IPS-18a (cell line): ENCODE measurements around the gene SLC7A4.

Experiments
- H3K27ac ChIP-seq: one replicate; pipeline ENCODE4 v1.5.1; 2013; ENCODE audit warnings: low read length
- H3K27me3 ChIP-seq: one replicate; pipeline ENCODE4 v1.6.1; 2013; ENCODE audit warnings: mild to moderate bottlenecking, low read length; ENCODE audit not compliant: control insufficient read depth, insufficient read depth
- H3K36me3 ChIP-seq: one replicate; pipeline ENCODE4 v1.6.1; 2013; ENCODE audit warnings: low read depth, low read length; ENCODE audit not compliant: control insufficient read depth
- H3K4me1 ChIP-seq: one replicate; pipeline ENCODE4 v1.6.1; 2013; ENCODE audit warnings: low read depth, low read length; ENCODE audit not compliant: control insufficient read depth
- H3K4me3 ChIP-seq: one replicate; pipeline ENCODE4 v1.5.1; 2013; ENCODE audit warnings: low read length
- H3K9ac ChIP-seq: one replicate; pipeline ENCODE4 v1.6.1; 2013; ENCODE audit warnings: mild to moderate bottlenecking, low read length, moderate library complexity
- H3K9me3 ChIP-seq: one replicate; pipeline ENCODE4 v1.6.1; 2013; ENCODE audit warnings: low read depth, low read length; ENCODE audit not compliant: control insufficient read depth

The SLC7A4 gene

GRCh38 chr22:20980938-20981722, 51.2 kb downstream of the SLC7A4 start:
- H3K4me3 ChIP-seq: peak overlapping the region; percentile 79
- peaks cover 7% of the 10 kb centered on the region for H3K9me3 ChIP-seq
- H3K36me3 ChIP-seq: peaks cover 5% of the 10 kb centered on the region
- H3K27me3 ChIP-seq: peaks cover 13% of the 10 kb centered on the region
- peak overlapping the region; percentile 30 for H3K27ac ChIP-seq
- peaks cover 10% of the 10 kb centered on the region for H3K4me1 ChIP-seq
- H3K9ac ChIP-seq: peak overlapping the region; percentile 75

- Histone ChIP-seq H3K4me1 (peaks cover 10% of the 10 kb centered on the region), H3K4me3 (no peak overlapping the region), H3K9me3 (peaks cover 7% of the 10 kb centered on the region), H3K27me3 (peaks cover 13% of the 10 kb centered on the region), H3K27ac (no peak overlapping the region), H3K9ac (no peak overlapping the region), H3K36me3 (peaks cover under 1% of the 10 kb centered on the region)
These were observed 51.8 kb downstream of the SLC7A4 start for GRCh38 chr22:20980523-20980922.

GRCh38 chr22:20979940-20980453, 52.4 kb downstream of the SLC7A4 start:
- peak overlapping the region; percentile 46 for H3K4me3 ChIP-seq
- H3K36me3 ChIP-seq: no peaks in the 10 kb centered on the region
- H3K27ac ChIP-seq: no peak overlapping the region
- peaks cover 10% of the 10 kb centered on the region for H3K4me1 ChIP-seq
- peaks cover 7% of the 10 kb centered on the region for H3K9me3 ChIP-seq
- peak overlapping the region; percentile 11 for H3K9ac ChIP-seq
- H3K27me3 ChIP-seq: peaks cover 13% of the 10 kb centered on the region

GRCh38 chr22:20979243-20979809, 53.0 kb downstream of the SLC7A4 start:
- Histone ChIP-seq H3K27ac (no peak overlapping the region), H3K9me3 (peaks cover 7% of the 10 kb centered on the region), H3K27me3 (peaks cover 13% of the 10 kb centered on the region), H3K9ac (peak overlapping the region; percentile 11), H3K36me3 (no peaks in the 10 kb centered on the region), H3K4me3 (peak overlapping the region; percentile 46), H3K4me1 (peaks cover 10% of the 10 kb centered on the region)
